Mesenchymal stem cell (in vitro differentiated cells and primary cell): ENCODE measurements around the gene CFAP161.

Source experiments
- DNase-seq: peaks from one replicate; pipeline ENCODE4 v3.0.0-alpha.2; 2013
- H2AFZ ChIP-seq: one replicate; pipeline ENCODE4 v1.6.1; 2013; ENCODE audit warnings: low read depth, mild to moderate bottlenecking, control low read depth, inconsistent platforms, low read length, moderate library complexity
- H2AK5ac ChIP-seq: 2 replicates; pipeline ENCODE4 v1.6.1; 2013; ENCODE audit warnings: low read length, moderate library complexity, mild to moderate bottlenecking, inconsistent platforms; ENCODE audit not compliant: severe bottlenecking
- H2BK120ac ChIP-seq: one replicate; pipeline ENCODE4 v1.6.1; 2013; ENCODE audit warnings: low read depth, mild to moderate bottlenecking, inconsistent platforms, low read length, moderate library complexity
- H2BK12ac ChIP-seq, 2 experiments: one replicate each; pipeline ENCODE4 v1.6.1; 2013; ENCODE audit warnings: inconsistent platforms in 2 of 2, low read length in 2 of 2, mild to moderate bottlenecking in 2 of 2, moderate library complexity in 2 of 2, control low read depth in 1 of 2
- H2BK15ac ChIP-seq: one replicate; pipeline ENCODE4 v1.6.1; 2013; ENCODE audit warnings: mild to moderate bottlenecking, low read depth, inconsistent platforms; ENCODE audit not compliant: poor library complexity, severe bottlenecking
- H2BK5ac ChIP-seq: 2 replicates; pipeline ENCODE4 v1.6.1; 2013; ENCODE audit warnings: low read depth, mild to moderate bottlenecking, low read length, control low read depth, inconsistent platforms; ENCODE audit not compliant: poor library complexity, severe bottlenecking
- H3K14ac ChIP-seq, 2 experiments: one replicate each; pipeline ENCODE4 v1.6.1; 2013; ENCODE audit warnings: inconsistent platforms in 2 of 2, low read length in 2 of 2, control low read depth in 1 of 2, mild to moderate bottlenecking in 1 of 2, moderate library complexity in 1 of 2
- H3K18ac ChIP-seq, 2 experiments: one replicate each; pipeline ENCODE4 v1.6.1; 2013; ENCODE audit warnings: inconsistent platforms in 2 of 2, low read length in 2 of 2, control low read depth in 1 of 2, low read depth in 1 of 2, mild to moderate bottlenecking in 1 of 2
- H3K23ac ChIP-seq, 2 experiments: one replicate each; pipeline ENCODE4 v1.6.1; 2013; ENCODE audit warnings: inconsistent platforms in 2 of 2, low read length in 2 of 2, mild to moderate bottlenecking in 2 of 2, moderate library complexity in 2 of 2, control low read depth in 1 of 2
- H3K27ac ChIP-seq: 2 replicates; pipeline ENCODE4 v1.5.1; 2013; ENCODE audit warnings: mild to moderate bottlenecking, moderate library complexity, low read length, control low read depth, inconsistent platforms; ENCODE audit not compliant: poor library complexity, severe bottlenecking
- H3K27me3 ChIP-seq, 2 experiments: 2 replicates each; pipeline versions ENCODE4 v1.6.1 to v1.7.0; 2013; ENCODE audit warnings: low read length in 2 of 2, mild to moderate bottlenecking in 2 of 2, moderate library complexity in 2 of 2, control low read depth in 1 of 2, inconsistent platforms in 1 of 2; ENCODE audit not compliant: control insufficient read depth in 1 of 2, insufficient read depth in 1 of 2
- H3K36me3 ChIP-seq, 2 experiments: 2 replicates each; pipeline versions ENCODE4 v1.6.1 to v1.7.0; 2013; ENCODE audit warnings: low read length in 2 of 2, control low read depth in 1 of 2, inconsistent platforms in 1 of 2, low read depth in 1 of 2, mild to moderate bottlenecking in 1 of 2; ENCODE audit not compliant: insufficient read depth in 2 of 2, control insufficient read depth in 1 of 2
- H3K4ac ChIP-seq, 2 experiments: one replicate each; pipeline ENCODE4 v1.6.1; 2013; ENCODE audit warnings: inconsistent platforms in 2 of 2, low read length in 2 of 2, mild to moderate bottlenecking in 2 of 2, moderate library complexity in 2 of 2, control low read depth in 1 of 2, low read depth in 1 of 2
- H3K4me1 ChIP-seq: 2 replicates; pipeline ENCODE4 v1.6.1; 2013; ENCODE audit warnings: low read depth, low read length, control low read depth; ENCODE audit not compliant: control insufficient read depth, insufficient read depth
- H3K4me2 ChIP-seq: 2 replicates; pipeline ENCODE4 v1.6.1; 2013; ENCODE audit warnings: low read length, mild to moderate bottlenecking, inconsistent platforms; ENCODE audit not compliant: poor library complexity, severe bottlenecking
- H3K4me3 ChIP-seq, 2 experiments: 2 replicates each; pipeline versions ENCODE4 v1.5.1 to v1.7.0; 2013; ENCODE audit warnings: low read length in 2 of 2, mild to moderate bottlenecking in 2 of 2, control low read depth in 1 of 2, low read depth in 1 of 2; ENCODE audit not compliant: insufficient read depth in 1 of 2
- H3K79me1 ChIP-seq: replicated peaks from 2 replicates; pipeline ENCODE4 v1.6.1; 2013; ENCODE audit warnings: mild to moderate bottlenecking, control low read depth, low read length, inconsistent platforms; ENCODE audit not compliant: poor library complexity, severe bottlenecking
- H3K9ac ChIP-seq: 2 replicates; pipeline ENCODE4 v1.7.0; 2013; ENCODE audit warnings: mild to moderate bottlenecking, low read length, moderate library complexity
- H3K9me3 ChIP-seq: 2 replicates; pipeline ENCODE4 v1.7.0; 2013; ENCODE audit warnings: mild to moderate bottlenecking, low read length; ENCODE audit not compliant: control insufficient read depth
- H4K8ac ChIP-seq: one replicate; pipeline ENCODE4 v1.6.1; 2013; ENCODE audit warnings: inconsistent platforms, mild to moderate bottlenecking, low read length, moderate library complexity
- H4K91ac ChIP-seq: one replicate; pipeline ENCODE4 v1.6.1; 2013; ENCODE audit warnings: mild to moderate bottlenecking, low read length, inconsistent platforms
- WGBS: methylation state at CpG from one replicate; pipeline ENCODE4 v1.1.7; 2013; ENCODE audit warnings: mixed read lengths; 5-methylcytosine and 5-hydroxymethylcytosine counted together

The CFAP161 gene

DNA sequence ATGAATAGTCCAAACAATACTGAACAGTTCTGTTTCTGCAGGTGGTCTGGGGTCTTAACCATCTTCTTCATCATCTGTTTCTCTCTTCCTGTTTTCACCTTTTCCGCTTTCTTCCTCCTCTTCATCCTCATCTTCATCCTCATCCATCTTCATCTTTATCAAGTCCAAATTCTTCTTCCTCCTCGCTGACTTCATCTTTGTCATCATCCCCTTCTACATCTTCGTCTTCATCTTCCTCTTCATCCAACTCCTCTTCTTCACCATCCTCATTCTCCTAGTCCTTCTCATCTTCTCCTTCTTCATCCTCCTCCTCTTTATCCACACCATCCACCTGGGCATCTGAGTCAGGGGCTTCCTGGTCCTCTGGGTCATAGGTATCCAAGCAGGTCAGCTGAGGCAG lies 16.5 kb upstream of the CFAP161 start:
- DNase-seq = no peak
- H3K9me3 ChIP-seq = no peaks in the 10 kb centered on the region
- no peak overlapping the region for H2BK12ac ChIP-seq
- H3K14ac ChIP-seq = no peak overlapping the region
- no peaks in the 10 kb centered on the region for H3K4me1 ChIP-seq
- H3K18ac ChIP-seq = no peak overlapping the region
- H3K4me2 ChIP-seq = no peak overlapping the region
- H3K23ac ChIP-seq = no peak overlapping the region
- H2BK120ac ChIP-seq = no peak overlapping the region
- no peak overlapping the region for H3K4me3 ChIP-seq
- H4K8ac ChIP-seq = no peak overlapping the region
- H3K27ac ChIP-seq = no peak overlapping the region
- peaks cover 0 to 3% of the 10 kb centered on the region in 2 experiments for H3K27me3 ChIP-seq
- no peak overlapping the region for H2BK15ac ChIP-seq
- WGBS = 59% methylated on average over 3 of the region's 3 CpGs
- H3K4ac ChIP-seq = no peak overlapping the region
- H2AFZ ChIP-seq = no peak overlapping the region
- no peak overlapping the region for H2AK5ac ChIP-seq
- H4K91ac ChIP-seq = no peak overlapping the region
- H2BK5ac ChIP-seq = no peak overlapping the region
- no peaks in the 10 kb centered on the region for H3K36me3 ChIP-seq
- H3K79me1 ChIP-seq = no peaks in the 10 kb centered on the region
- no peak overlapping the region for H3K9ac ChIP-seq

DNA sequence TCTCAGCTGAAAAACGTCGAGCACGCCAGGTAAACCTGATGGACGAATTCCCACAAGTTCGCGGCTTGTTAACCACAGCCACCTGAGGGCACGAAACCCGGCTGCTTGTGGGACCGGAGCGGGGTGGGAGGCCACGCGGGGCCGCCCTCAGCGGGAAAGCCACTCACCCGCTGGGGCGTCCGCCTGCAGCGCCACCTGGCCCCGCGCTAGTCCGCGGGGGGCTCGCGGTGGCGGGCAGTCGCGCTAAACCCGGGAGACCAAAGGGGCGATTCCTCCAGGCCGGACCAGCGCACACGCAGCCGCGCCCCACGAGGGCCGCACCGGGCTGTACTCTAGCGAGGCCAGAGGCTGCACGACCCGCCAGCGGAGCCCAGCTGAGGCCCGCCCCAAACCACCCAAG lies 15.7 kb upstream of the CFAP161 start:
- no peak overlapping the region for H3K9ac ChIP-seq
- H2AFZ ChIP-seq = no peak overlapping the region
- no peak overlapping the region for H4K8ac ChIP-seq
- H3K18ac ChIP-seq = no peak overlapping the region
- no peak overlapping the region for H2AK5ac ChIP-seq
- no peak overlapping the region for H3K27ac ChIP-seq
- H3K4ac ChIP-seq = no peak overlapping the region
- H2BK5ac ChIP-seq = no peak overlapping the region
- H3K4me1 ChIP-seq = no peaks in the 10 kb centered on the region
- no peak overlapping the region for H3K23ac ChIP-seq
- no peak overlapping the region for H3K4me2 ChIP-seq
- H4K91ac ChIP-seq = no peak overlapping the region
- no peak overlapping the region for H2BK12ac ChIP-seq
- no peak overlapping the region for H3K4me3 ChIP-seq
- H3K14ac ChIP-seq = no peak overlapping the region
- no peaks in the 10 kb centered on the region for H3K36me3 ChIP-seq
- H2BK120ac ChIP-seq = no peak overlapping the region
- 63% methylated on average over 32 of the region's 42 CpGs for WGBS
- no peaks in the 10 kb centered on the region for H3K79me1 ChIP-seq
- H2BK15ac ChIP-seq = no peak overlapping the region
- DNase-seq = no peak
- H3K27me3 ChIP-seq = peaks cover 0 to 3% of the 10 kb centered on the region in 2 experiments
- no peaks in the 10 kb centered on the region for H3K9me3 ChIP-seq

DNA sequence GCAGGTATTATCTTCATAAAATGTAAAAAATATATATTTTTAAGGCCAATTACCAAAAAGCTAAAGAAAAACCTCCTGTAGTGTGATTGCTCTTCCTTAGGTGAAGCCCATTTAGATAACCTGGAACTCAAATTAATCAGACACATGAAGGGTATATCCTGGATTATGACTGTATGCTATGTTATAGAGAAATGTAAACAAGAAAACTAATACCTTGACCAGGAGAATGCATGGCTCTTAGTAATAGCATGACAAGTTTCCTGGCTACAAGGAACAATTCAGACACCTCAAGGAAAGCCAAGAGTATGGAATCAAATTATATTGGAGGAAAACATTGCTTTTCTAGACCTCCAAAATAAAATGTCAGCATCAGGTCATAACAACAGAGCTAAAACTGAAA lies 14.0 kb upstream of the CFAP161 start:
- Histone ChIP-seq H3K36me3 (no peaks in the 10 kb centered on the region), H2AK5ac (no peak overlapping the region), H3K9me3 (no peaks in the 10 kb centered on the region), H4K8ac (no peak overlapping the region), H3K4ac (no peak overlapping the region), H2BK120ac (no peak overlapping the region), H4K91ac (no peak overlapping the region), H2BK15ac (no peak overlapping the region), H3K79me1 (no peaks in the 10 kb centered on the region), H3K4me2 (no peak overlapping the region), H3K4me1 (no peaks in the 10 kb centered on the region), H3K18ac (no peak overlapping the region), H2BK12ac (no peak overlapping the region), H3K4me3 (no peak overlapping the region), H3K27me3 (peaks cover 0 to 3% of the 10 kb centered on the region in 2 experiments), H2BK5ac (no peak overlapping the region), H3K27ac (no peak overlapping the region), H2AFZ (no peak overlapping the region), H3K9ac (no peak overlapping the region), H3K23ac (no peak overlapping the region), H3K14ac (no peak overlapping the region)
- no peak for DNase-seq

DNA sequence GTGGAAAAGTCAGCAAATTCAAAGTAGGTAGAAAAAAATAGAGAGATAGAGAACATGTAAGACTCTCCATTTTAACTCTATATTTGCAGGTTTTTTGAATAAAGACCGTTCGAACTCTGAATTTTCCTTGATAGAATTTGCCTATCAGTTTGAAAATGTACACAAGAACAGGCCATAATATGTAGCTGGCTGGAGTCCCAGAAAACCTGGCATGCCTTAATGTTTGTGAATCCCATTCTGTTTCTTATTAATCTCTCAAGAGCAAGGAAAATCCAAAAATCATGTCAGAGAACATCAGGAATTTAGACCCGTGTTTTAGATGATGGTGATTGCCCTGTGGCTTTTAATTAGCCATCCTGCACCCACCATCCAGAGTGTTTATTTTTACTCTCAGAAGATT lies 7.2 kb upstream of the CFAP161 start:
- Histone ChIP-seq H3K4ac (no peak overlapping the region), H3K18ac (no peak overlapping the region), H3K4me3 (no peak overlapping the region), H2AK5ac (no peak overlapping the region), H4K91ac (no peak overlapping the region), H4K8ac (no peak overlapping the region), H3K36me3 (no peaks in the 10 kb centered on the region), H3K14ac (no peak overlapping the region), H3K4me2 (no peak overlapping the region), H3K79me1 (no peaks in the 10 kb centered on the region), H3K23ac (no peak overlapping the region), H3K27ac (no peak overlapping the region), H3K9me3 (no peaks in the 10 kb centered on the region), H2BK120ac (no peak overlapping the region), H3K4me1 (no peaks in the 10 kb centered on the region), H2BK15ac (no peak overlapping the region), H3K27me3 (no peaks in the 10 kb centered on the region), H2BK12ac (no peak overlapping the region), H2AFZ (no peak overlapping the region), H3K9ac (no peak overlapping the region), H2BK5ac (no peak overlapping the region)
- DNase-seq = no peak
- 80% methylated on average over 1 of the region's 3 CpGs for WGBS
